SIG-M5 treated with dmso at 0.1 percent for 504 hours (cell line): ENCODE results near the gene RAMP2.
A peak's percentile ranks its signal among the peaks of the same experiment; 100 is the strongest.
"Not testable (repeated sequence)": the region's sequence is repeated elsewhere in the genome, so short reads cannot be mapped to it uniquely, and the experiment has no call there.

Experiments used
- DNase-seq: peaks from one replicate; lab custom pipeline; 2025; ENCODE audit not compliant: unreplicated experiment; lab: John Stamatoyannopoulos, UW

RAMP2 gene

GRCh38 chr17:42768006-42768405, 7.0 kb downstream of the RAMP2 start:
- not testable (repeated sequence) for DNase-seq

- DNase-seq: not testable (repeated sequence)
These were observed 8.9 kb downstream of the RAMP2 start for GRCh38 chr17:42769964-42770363.

DNA sequence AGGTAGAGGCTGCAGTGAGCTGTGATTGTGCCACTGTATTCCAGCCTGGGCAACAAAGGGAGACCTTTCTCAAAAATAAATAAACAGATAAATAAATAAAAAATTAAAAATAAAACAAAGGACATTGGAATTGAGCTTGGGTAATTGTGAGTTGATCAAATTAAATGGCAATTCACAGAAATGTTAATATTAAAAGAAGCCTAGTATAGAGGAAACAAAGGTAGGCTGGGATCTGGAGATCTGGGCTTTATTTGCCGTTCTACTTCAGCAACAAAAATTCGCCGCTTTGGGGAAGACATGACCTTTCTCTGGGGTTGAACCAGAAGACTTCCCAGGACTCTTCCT, 11.9 kb downstream of the RAMP2 start:
- DNase-seq: no peak

- DNase-seq: peak; percentile 79
These were observed 12.4 kb downstream of the RAMP2 start, which contains the start of gene VPS25 for GRCh38 chr17:42773290-42774035. Gene VPS25 (plus strand): TSS chr17:42773449. CDS start chr17:42773476, 27 bp downstream.

- DNase-seq: no peak
These were observed 13.2 kb downstream of the RAMP2 start for GRCh38 chr17:42774066-42774745.

DNA sequence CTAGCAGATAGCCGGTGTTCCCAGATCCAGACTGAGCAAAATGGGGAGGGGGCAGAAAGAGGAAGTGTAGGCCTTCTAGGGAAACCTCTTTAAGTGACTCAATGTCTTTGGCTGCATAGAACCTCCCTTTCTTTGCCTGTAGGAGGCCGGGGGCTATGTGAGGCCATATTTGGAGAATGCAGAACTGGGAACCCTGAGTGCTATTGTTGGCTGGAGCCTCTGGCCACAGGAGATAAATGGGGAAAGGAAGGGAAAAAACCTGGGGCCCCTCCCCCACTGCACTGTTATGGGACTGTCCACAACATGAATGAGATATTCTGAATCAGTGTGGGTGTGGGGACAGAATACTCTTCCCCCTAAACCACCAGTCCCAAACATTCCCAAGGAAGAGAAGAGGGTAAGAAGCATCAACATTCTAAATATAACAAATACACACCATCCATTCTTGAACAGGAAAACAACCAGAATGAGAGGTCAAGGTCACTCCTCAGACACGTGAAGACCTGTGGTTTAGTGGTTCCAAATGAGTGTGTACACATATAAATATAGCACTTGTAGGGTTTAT, 14.6 kb downstream of the RAMP2 start:
- peak; percentile 88 for DNase-seq

GRCh38 chr17:42778570-42778969, 17.5 kb downstream of the RAMP2 start:
- no peak for DNase-seq

- DNase-seq: no peak
These were observed 18.4 kb downstream of the RAMP2 start for GRCh38 chr17:42779304-42779935.

- DNase-seq: no peak
These were observed 19.2 kb downstream of the RAMP2 start, which contains the start of gene WNK4 for GRCh38 chr17:42779936-42780850. Gene WNK4 (plus strand): TSS chr17:42780610. CDS start chr17:42780699, 89 bp downstream.

DNA sequence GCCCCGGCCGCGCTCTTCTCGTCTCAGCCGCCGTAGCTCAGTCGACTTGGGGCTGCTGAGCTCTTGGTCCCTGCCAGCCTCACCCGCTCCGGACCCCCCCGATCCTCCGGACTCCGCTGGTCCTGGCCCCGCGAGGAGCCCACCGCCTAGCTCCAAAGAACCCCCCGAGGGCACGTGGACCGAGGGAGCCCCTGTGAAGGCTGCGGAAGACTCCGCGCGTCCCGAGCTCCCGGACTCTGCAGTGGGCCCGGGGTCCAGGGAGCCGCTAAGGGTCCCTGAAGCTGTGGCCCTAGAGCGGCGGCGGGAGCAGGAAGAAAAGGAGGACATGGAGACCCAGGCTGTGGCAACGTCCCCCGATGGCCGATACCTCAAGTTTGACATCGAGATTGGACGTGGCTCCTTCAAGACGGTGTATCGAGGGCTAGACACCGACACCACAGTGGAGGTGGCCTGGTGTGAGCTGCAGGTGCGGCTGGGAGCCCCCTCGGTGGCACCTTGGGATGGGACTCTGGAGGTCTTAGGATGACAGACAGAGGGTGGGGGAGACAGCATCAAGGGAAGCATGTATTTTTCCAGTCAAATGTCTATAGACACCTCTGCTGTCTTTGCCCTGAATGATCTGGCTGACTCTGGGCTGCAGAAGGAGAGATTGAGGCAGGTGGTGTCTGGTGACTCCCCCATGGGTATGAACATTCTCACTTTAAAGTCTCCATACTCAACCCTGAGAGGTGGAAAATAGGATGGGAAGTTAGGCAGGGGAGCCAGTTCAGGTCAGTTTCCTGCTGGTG, 20.0 kb downstream of the RAMP2 start:
- DNase-seq: no peak

GRCh38 chr17:42781639-42782165, 20.7 kb downstream of the RAMP2 start:
- DNase-seq: no peak

GRCh38 chr17:42782166-42783061, 21.4 kb downstream of the RAMP2 start:
- DNase-seq: no peak

DNA sequence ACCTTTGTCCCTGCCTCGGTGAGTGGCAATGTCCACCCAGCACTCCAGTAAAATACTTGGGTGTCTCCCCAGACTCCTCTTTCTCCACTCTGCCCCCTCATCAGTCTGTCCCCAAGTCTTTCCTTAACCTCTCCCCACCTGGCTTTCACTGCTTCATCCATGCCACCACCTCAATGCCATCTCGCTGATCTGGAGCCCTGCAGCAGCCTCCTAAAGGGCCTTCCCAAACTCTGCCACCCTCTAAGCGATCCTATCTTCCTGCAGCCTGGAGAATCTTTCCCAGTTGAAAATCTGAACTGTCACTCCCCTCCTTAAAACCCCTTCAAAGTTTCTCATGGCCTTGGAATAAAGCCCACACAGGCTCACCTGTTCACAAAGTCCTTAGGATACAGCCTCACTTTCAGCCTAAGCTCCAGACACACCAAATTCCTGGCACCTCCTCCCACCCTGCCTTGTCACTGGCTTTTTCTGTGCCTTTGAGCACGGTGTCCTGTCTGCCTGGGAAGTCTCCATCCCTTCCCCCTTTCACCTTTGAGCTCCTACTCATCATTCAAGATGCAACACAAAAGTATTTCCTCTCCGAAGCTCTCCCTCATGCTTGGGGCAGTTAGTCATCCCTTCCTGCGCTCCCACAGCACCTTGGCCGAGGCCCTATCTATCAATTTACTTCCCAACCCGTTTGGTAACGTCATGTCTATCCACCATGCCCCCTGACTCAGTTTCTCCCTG, 22.2 kb downstream of the RAMP2 start:
- no peak for DNase-seq

DNA sequence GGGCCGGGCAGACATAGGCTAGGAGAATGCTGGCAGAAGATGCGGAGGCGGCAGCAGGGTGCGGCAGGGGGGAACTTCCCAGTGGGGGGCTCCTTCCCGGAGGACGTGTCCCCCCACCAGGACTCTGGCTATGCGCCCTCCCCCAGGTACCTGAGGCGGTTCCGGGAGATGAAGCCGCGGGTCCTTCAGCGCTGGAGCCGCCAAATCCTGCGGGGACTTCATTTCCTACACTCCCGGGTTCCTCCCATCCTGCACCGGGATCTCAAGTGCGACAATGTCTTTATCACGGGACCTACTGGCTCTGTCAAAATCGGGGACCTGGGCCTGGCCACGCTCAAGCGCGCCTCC, 22.7 kb downstream of the RAMP2 start:
- DNase-seq: no peak

DNA sequence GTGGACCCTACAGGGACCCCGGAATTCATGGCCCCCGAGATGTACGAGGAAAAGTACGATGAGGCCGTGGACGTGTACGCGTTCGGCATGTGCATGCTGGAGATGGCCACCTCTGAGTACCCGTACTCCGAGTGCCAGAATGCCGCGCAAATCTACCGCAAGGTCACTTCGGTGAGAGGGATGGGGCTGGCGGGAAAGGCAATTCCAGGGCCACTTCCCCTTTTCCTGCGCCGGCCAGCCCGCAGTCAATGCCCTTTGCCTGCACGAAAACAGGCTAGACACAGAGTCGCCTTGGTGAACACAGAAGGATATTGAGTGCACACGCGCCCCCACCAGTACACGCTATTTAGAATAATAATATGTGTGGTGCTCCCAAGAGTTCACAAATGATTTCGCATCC, 23.4 kb downstream of the RAMP2 start:
- DNase-seq: peak; percentile 22

DNA sequence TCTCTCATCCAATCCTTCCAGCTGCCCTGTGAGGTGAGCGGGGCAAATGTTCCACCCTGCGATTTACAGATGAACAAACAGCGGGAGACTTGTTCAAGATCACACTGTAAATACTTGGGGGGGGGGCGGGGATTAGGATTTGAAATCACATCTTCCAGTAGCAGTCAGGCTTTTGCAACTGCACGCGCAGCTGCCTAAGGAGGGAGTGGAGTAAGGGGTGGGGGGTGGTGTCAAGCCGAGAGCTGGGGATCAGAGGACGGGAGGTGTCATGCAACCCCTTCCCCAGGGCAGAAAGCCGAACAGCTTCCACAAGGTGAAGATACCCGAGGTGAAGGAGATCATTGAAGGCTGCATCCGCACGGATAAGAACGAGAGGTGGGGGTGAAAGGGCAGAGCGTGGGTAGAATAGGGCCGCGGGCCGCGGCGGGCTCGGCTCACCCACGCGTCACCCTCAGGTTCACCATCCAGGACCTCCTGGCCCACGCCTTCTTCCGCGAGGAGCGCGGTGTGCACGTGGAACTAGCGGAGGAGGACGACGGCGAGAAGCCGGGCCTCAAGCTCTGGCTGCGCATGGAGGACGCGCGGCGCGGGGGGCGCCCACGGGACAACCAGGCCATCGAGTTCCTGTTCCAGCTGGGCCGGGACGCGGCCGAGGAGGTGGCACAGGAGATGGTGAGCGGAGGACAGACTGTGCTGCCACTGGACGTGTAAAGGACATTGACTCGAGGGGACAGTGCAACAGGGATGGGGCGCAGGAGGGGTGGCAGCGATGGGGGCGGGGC, 24.0 kb downstream of the RAMP2 start:
- DNase-seq: no peak

DNA sequence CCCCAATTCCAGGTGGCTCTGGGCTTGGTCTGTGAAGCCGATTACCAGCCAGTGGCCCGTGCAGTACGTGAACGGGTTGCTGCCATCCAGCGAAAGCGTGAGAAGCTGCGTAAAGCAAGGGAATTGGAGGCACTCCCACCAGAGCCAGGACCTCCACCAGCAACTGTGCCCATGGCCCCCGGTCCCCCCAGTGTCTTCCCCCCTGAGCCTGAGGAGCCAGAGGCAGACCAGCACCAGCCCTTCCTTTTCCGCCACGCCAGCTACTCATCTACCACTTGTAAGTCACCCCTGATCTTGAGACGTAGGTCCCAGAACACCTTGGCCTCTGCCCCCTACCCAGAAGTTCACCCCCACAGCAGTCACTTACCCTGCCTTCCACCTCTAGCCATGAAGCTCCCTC, 26.2 kb downstream of the RAMP2 start:
- no peak for DNase-seq
